Neutrophil (primary cell): ENCODE results near the gene NT5C1B.

Experiments
- H3K27ac ChIP-seq: fragments of 200-600 bp; sonication (generic); 2 replicates; pipeline ENCODE4 v1.5.1; 2016; ENCODE audit warnings: mild to moderate bottlenecking, moderate library complexity
- H3K27me3 ChIP-seq: fragments of 200-600 bp; sonication (generic); 2 replicates; pipeline ENCODE4 v1.6.0; 2016; ENCODE audit warnings: mild to moderate bottlenecking
- H3K36me3 ChIP-seq: fragments of 200-600 bp; sonication (generic); 2 replicates; pipeline ENCODE4 v1.5.1; 2017
- H3K4me1 ChIP-seq, 2 experiments: fragments of 200-600 bp in 1 of 2; sonication (generic) in 1 of 2; 1 replicate in 1 of 2; 2 replicates in 1 of 2; pipeline versions ENCODE4 v1.5.1 to v1.6.1; 2013 to 2016; ENCODE audit warnings: low read depth in 1 of 2, low read length in 1 of 2, mild to moderate bottlenecking in 1 of 2, moderate library complexity in 1 of 2; ENCODE audit not compliant: control insufficient read depth in 1 of 2, insufficient read depth in 1 of 2
- H3K4me3 ChIP-seq, 2 experiments: fragments of 200-600 bp in 1 of 2; sonication (generic) in 1 of 2; 1 replicate in 1 of 2; 2 replicates in 1 of 2; pipeline ENCODE4 v1.5.1; 2013 to 2016; ENCODE audit warnings: low read depth in 1 of 2, low read length in 1 of 2, mild to moderate bottlenecking in 1 of 2, moderate library complexity in 1 of 2
- H3K9me3 ChIP-seq: fragments of 200-600 bp; sonication (generic); 2 replicates; pipeline ENCODE4 v1.5.1; 2016
- CTCF ChIP-seq: fragments of 200-600 bp; sonication (generic); IDR thresholded peaks from 2 replicates; pipeline ENCODE4 v1.5.1; 2016; ENCODE audit warnings: antibody characterized with exemption

NT5C1B gene

GRCh38 chr2:18610090-18610489 is 20.7 kb upstream of the NT5C1B start:
- no peak for TF ChIP-seq CTCF
- H3K4me3 ChIP-seq, result no peak overlapping the region
- H3K27me3 ChIP-seq, result no peaks in the 10 kb centered on the region
- H3K27ac ChIP-seq, result no peak overlapping the region
- no peaks in the 10 kb centered on the region for H3K4me1 ChIP-seq
- H3K9me3 ChIP-seq, result no peaks in the 10 kb centered on the region
- H3K36me3 ChIP-seq, result no peaks in the 10 kb centered on the region

GRCh38 chr2:18605115-18605514 is 15.7 kb upstream of the NT5C1B start:
- TF ChIP-seq CTCF, result no peak
- Histone ChIP-seq H3K27ac (no peak overlapping the region), H3K27me3 (no peaks in the 10 kb centered on the region), H3K36me3 (no peaks in the 10 kb centered on the region), H3K4me3 (no peak overlapping the region), H3K4me1 (no peaks in the 10 kb centered on the region), H3K9me3 (no peaks in the 10 kb centered on the region)

GRCh38 chr2:18604531-18604885 is 15.1 kb upstream of the NT5C1B start:
- Histone ChIP-seq H3K36me3 (no peaks in the 10 kb centered on the region), H3K9me3 (no peaks in the 10 kb centered on the region), H3K4me1 (no peaks in the 10 kb centered on the region), H3K27me3 (no peaks in the 10 kb centered on the region), H3K4me3 (no peak overlapping the region), H3K27ac (no peak overlapping the region)
- no peak for TF ChIP-seq CTCF

GRCh38 chr2:18603854-18604530 is 14.6 kb upstream of the NT5C1B start:
- H3K9me3 ChIP-seq, result no peaks in the 10 kb centered on the region
- no peaks in the 10 kb centered on the region for H3K36me3 ChIP-seq
- H3K27ac ChIP-seq, result no peak overlapping the region
- TF ChIP-seq CTCF, result no peak
- H3K4me1 ChIP-seq, result no peaks in the 10 kb centered on the region
- H3K27me3 ChIP-seq, result no peaks in the 10 kb centered on the region
- H3K4me3 ChIP-seq, result no peak overlapping the region

GRCh38 chr2:18602298-18602697 is 12.9 kb upstream of the NT5C1B start:
- TF ChIP-seq CTCF, result no peak
- Histone ChIP-seq H3K4me1 (no peaks in the 10 kb centered on the region), H3K36me3 (no peaks in the 10 kb centered on the region), H3K27ac (no peak overlapping the region), H3K27me3 (no peaks in the 10 kb centered on the region), H3K4me3 (no peak overlapping the region), H3K9me3 (no peaks in the 10 kb centered on the region)

GRCh38 chr2:18600255-18600613 is 10.9 kb upstream of the NT5C1B start:
- Histone ChIP-seq H3K27ac (no peak overlapping the region), H3K9me3 (no peaks in the 10 kb centered on the region), H3K27me3 (no peaks in the 10 kb centered on the region), H3K4me3 (no peak overlapping the region), H3K36me3 (no peaks in the 10 kb centered on the region), H3K4me1 (no peaks in the 10 kb centered on the region)
- no peak for TF ChIP-seq CTCF
